Stomach (tissue), 9 donors: ENCODE data around the gene ADSS1. TPM values are rescaled to one million over a fixed set of nuclear protein-coding genes. Genes with fewer than 3 reads are reported as not detected.

Experiments
- DNase-seq, 2 donors: peaks; one replicate each; pipeline versions ENCODE4 v3.0.0 to v3.0.0-alpha.2; 2013 to 2019
- H3K27ac ChIP-seq, 5 donors: fragments of 200-600 bp in 4 of 5; sonication (generic) in 4 of 5; one replicate each; pipeline ENCODE4 v1.5.1; 2013 to 2019; ENCODE audit warnings: mild to moderate bottlenecking in 1 of 5, moderate library complexity in 1 of 5
- H3K27me3 ChIP-seq, 3 donors: fragments of 200-600 bp; sonication (generic); one replicate each; pipeline ENCODE4 v1.5.1; 2017 to 2019; ENCODE audit warnings: mixed run types in 1 of 3
- H3K36me3 ChIP-seq, 4 donors: fragments of 200-600 bp; sonication (generic); 1 replicate in 3 of 4; 2 replicates in 1 of 4; pipeline ENCODE4 v1.5.1; 2016 to 2019
- H3K4me1 ChIP-seq, 4 donors: fragments of 200-600 bp; sonication (generic); one replicate each; pipeline ENCODE4 v1.5.1; 2016 to 2019
- H3K4me3 ChIP-seq, 4 donors: fragments of 200-600 bp; sonication (generic) in 3 of 4; one replicate each; pipeline ENCODE4 v1.5.1; 2016 to 2019; ENCODE audit warnings: mild to moderate bottlenecking in 1 of 4
- H3K9me3 ChIP-seq, 4 donors: fragments of 200-600 bp; sonication (generic); one replicate each; pipeline ENCODE4 v1.5.1; 2016 to 2019
- CTCF ChIP-seq, 7 experiments: fragments of 450-650 bp in 4 of 7; fragments of 200-600 bp in 3 of 7; sonication (generic) in 3 of 7; IDR thresholded peaks; one replicate each; pipeline ENCODE4 v1.5.1; 2016 to 2019; ENCODE audit warnings: antibody characterized with exemption in 7 of 7, control low read depth in 2 of 7, mild to moderate bottlenecking in 1 of 7
- EP300 ChIP-seq: sonication (generic); formaldehyde crosslinking; IDR thresholded peaks from one replicate; pipeline ENCODE4 v1.6.1; 2017; ENCODE audit warnings: antibody characterized with exemption
- POLR2A ChIP-seq, 4 donors: fragments of 450-650 bp; IDR thresholded peaks; one replicate each; pipeline ENCODE4 v1.6.1; 2016; ENCODE audit warnings: antibody characterized with exemption in 4 of 4, control low read depth in 2 of 4, mild to moderate bottlenecking in 1 of 4, moderate library complexity in 1 of 4
- POLR2AphosphoS5 ChIP-seq, 3 donors: sonication (generic); formaldehyde crosslinking; IDR thresholded peaks; one replicate each; pipeline ENCODE4 v1.6.1; 2016; ENCODE audit warnings: antibody characterized with exemption in 3 of 3
- WGBS, 5 donors: extraction: QIAGEN DNeasy Blood & Tissue Kit in 3 of 5; methylation state at CpG; one replicate each; pipeline versions ENCODE4 v1.1.5 to v1.1.7; 2013 to 2018; 5-methylcytosine and 5-hydroxymethylcytosine counted together
- intact Hi-C: fragments of 100-400 bp; cut with DNase I; formaldehyde crosslinking; loops from one replicate; pipeline ENCODE4 v1.15.1; 2023; ENCODE audit warnings: low total_unique reads
- polyA plus RNA-seq, 3 donors: library from polyadenylated mRNA; stranded (reverse); fragments of 200-250 nt; gene quantifications; one replicate each; pipeline ENCODE4 v1.2.3, GENCODE V29; 2013
- total RNA-seq, 5 donors: library from RNA; depleted of rRNA; stranded (reverse); fragments of >200 nt; gene quantifications; one replicate each; pipeline versions ENCODE4 v1.1.0 to v1.2.3, GENCODE V29; 2014 to 2016
- donor health status: healthy with polysubstance abuse.
- donor health status: Bipolar disorder and iron deficiency.
- donor health status: healthy.

Gene ADSS1
- total and polyA plus RNA-seq, 8 donors = 7.0 to 59.4 (median 12.3) TPM; not detected in 1

GRCh38 chr14:104783484-104784217 lies 59.6 kb downstream of the ADSS1 start:
- DNase-seq = no peak
- peaks cover 3 to 74% (median 58%) of the 10 kb centered on the region in 4 donors for H3K36me3 ChIP-seq

GRCh38 chr14:104784218-104784568 lies 60.2 kb downstream of the ADSS1 start:
- Histone ChIP-seq H3K27me3 (no peaks in the 10 kb centered on the region), H3K4me3 (no peak overlapping the region), H3K9me3 (no peaks in the 10 kb centered on the region), H3K36me3 (peaks cover 3 to 73% (median 60%) of the 10 kb centered on the region in 4 donors), H3K4me1 (peaks cover 46 to 63% (median 59%) of the 10 kb centered on the region in 4 donors), H3K27ac (peak overlapping the region in 2 of 5 donors; percentile 61)
- intact Hi-C loops = no loop called here
- WGBS, 5 donors = 61 to 90% (median 81%) methylated on average over 3 to 9 of the region's 9 CpGs
- DNase-seq = no peak
- TF ChIP-seq POLR2A (IDR thresholded peaks at IDR 0.05) (no peak), CTCF (IDR thresholded peaks at IDR 0.05) (no peak), EP300 (no peak), POLR2AphosphoS5 (IDR thresholded peaks at IDR 0.05) (no peak)

More at GRCh38 chr14:104783484-104784217, 59.6 kb downstream of the ADSS1 start:
- H3K27me3 ChIP-seq = no peaks in the 10 kb centered on the region
- intact Hi-C loops = no loop called here
- WGBS, 5 donors = 83 to 90% (median 89%) methylated on average over 2 to 16 of the region's 16 CpGs
- no peak overlapping the region for H3K27ac ChIP-seq
- no peak overlapping the region for H3K4me3 ChIP-seq
- no peak for TF ChIP-seq EP300
- TF ChIP-seq POLR2A (IDR thresholded peaks at IDR 0.05) = no peak
- no peak for TF ChIP-seq POLR2AphosphoS5 (IDR thresholded peaks at IDR 0.05)
- no peak for TF ChIP-seq CTCF (IDR thresholded peaks at IDR 0.05)
- peaks cover 40 to 61% (median 54%) of the 10 kb centered on the region in 4 donors for H3K4me1 ChIP-seq
- H3K9me3 ChIP-seq = no peaks in the 10 kb centered on the region

GRCh38 chr14:104784846-104785707 lies 61.0 kb downstream of the ADSS1 start:
- no peaks in the 10 kb centered on the region for H3K9me3 ChIP-seq
- intact Hi-C loops = no loop called here
- WGBS, 5 donors = 47 to 67% (median 65%) methylated on average over 14 to 36 of the region's 36 CpGs
- peaks cover 5 to 73% (median 60%) of the 10 kb centered on the region in 4 donors for H3K36me3 ChIP-seq
- no peak for TF ChIP-seq POLR2AphosphoS5 (IDR thresholded peaks at IDR 0.05)
- TF ChIP-seq EP300 = no peak
- peak; percentile 59 to 73 for DNase-seq
- H3K27ac ChIP-seq = peak overlapping the region in 3 of 5 donors; percentile 32 to 61 (median 61)
- no peaks in the 10 kb centered on the region for H3K27me3 ChIP-seq
- peaks cover 55 to 72% (median 68%) of the 10 kb centered on the region in 4 donors for H3K4me1 ChIP-seq
- H3K4me3 ChIP-seq = no peak overlapping the region

- DNase-seq = no peak
- no peak for TF ChIP-seq EP300
- no peak for TF ChIP-seq POLR2AphosphoS5 (IDR thresholded peaks at IDR 0.05)
- TF ChIP-seq POLR2A (IDR thresholded peaks at IDR 0.05) = no peak
- no peak for TF ChIP-seq CTCF (IDR thresholded peaks at IDR 0.05)
- H3K27ac ChIP-seq = peak overlapping the region in 3 of 5 donors; percentile 1 to 61 (median 32)
- H3K36me3 ChIP-seq = peaks cover 10 to 73% (median 60%) of the 10 kb centered on the region in 4 donors
- WGBS, 5 donors = 72 to 91% (median 86%) methylated on average over 12 to 13 of the region's 13 CpGs
- intact Hi-C loops = no loop called here
- H3K9me3 ChIP-seq = no peaks in the 10 kb centered on the region
- no peaks in the 10 kb centered on the region for H3K27me3 ChIP-seq
- peaks cover 60 to 78% (median 73%) of the 10 kb centered on the region in 4 donors for H3K4me1 ChIP-seq
- no peak overlapping the region for H3K4me3 ChIP-seq
Observed at GRCh38 chr14:104785708-104786080, 61.7 kb downstream of the ADSS1 start.
